Naive thymus-derived CD4-positive, alpha-beta T cell (primary cell): Measurements from ENCODE around the gene UBE2L6. TPM values are rescaled to one million over a fixed set of nuclear protein-coding genes. Genes with fewer than 3 reads are reported as not detected.

Experiments used
- ATAC-seq: fragments of 150-1000 bp; cut with Tn5 transposase; 2 replicates; pipeline ENCODE4 v1.10.0; 2021; ENCODE audit warnings: mild to moderate bottlenecking, moderate library complexity
- CTCF ChIA-PET: fragments of 350-600 bp; sonication (Branson Sonifier 250); formaldehyde crosslinking; loops from one replicate; lab custom pipeline; 2021; ENCODE audit warnings: antibody characterized with exemption; lab: Charles Lee
- POLR2A ChIA-PET: fragments of 350-600 bp; sonication (Branson Sonifier 250); formaldehyde crosslinking; loops from one replicate; lab custom pipeline; 2021; ENCODE audit warnings: antibody characterized with exemption, inconsistent platforms; lab: Charles Lee
- DNase-seq, 9 donors: peaks; one replicate each; pipeline versions ENCODE4 v3.0.0 to v3.0.0-alpha.2; 2020 to 2022; ENCODE audit warnings: mixed read lengths in 1 of 9
- H3K27ac ChIP-seq: one replicate; pipeline ENCODE4 v1.7.0; 2013; ENCODE audit warnings: mild to moderate bottlenecking, low read depth, low read length, moderate library complexity
- H3K27me3 ChIP-seq, 2 donors: one replicate each; pipeline ENCODE4 v1.7.0; 2013; ENCODE audit warnings: low read length in 2 of 2, mild to moderate bottlenecking in 2 of 2, moderate library complexity in 2 of 2; ENCODE audit not compliant: control insufficient read depth in 2 of 2, insufficient read depth in 2 of 2
- H3K36me3 ChIP-seq, 3 experiments: 1 replicate in 2 of 3; 2 replicates in 1 of 3; pipeline ENCODE4 v1.7.0; 2013; ENCODE audit warnings: low read length in 3 of 3, mild to moderate bottlenecking in 3 of 3, moderate library complexity in 1 of 3; ENCODE audit not compliant: insufficient read depth in 3 of 3, control insufficient read depth in 2 of 3
- H3K4me1 ChIP-seq, 2 donors: one replicate each; pipeline ENCODE4 v1.7.0; 2013; ENCODE audit warnings: low read length in 2 of 2, mild to moderate bottlenecking in 2 of 2, moderate library complexity in 1 of 2; ENCODE audit not compliant: control insufficient read depth in 2 of 2, insufficient read depth in 2 of 2
- H3K4me3 ChIP-seq: 2 replicates; pipeline ENCODE4 v1.7.0; 2013; ENCODE audit warnings: mild to moderate bottlenecking, low read length
- H3K9me3 ChIP-seq, 3 experiments: 1 replicate in 2 of 3; 2 replicates in 1 of 3; pipeline ENCODE4 v1.7.0; 2013; ENCODE audit warnings: low read length in 3 of 3; ENCODE audit not compliant: control insufficient read depth in 2 of 3
- H3K27ac Mint-ChIP-seq, 9 donors: one replicate each; pipeline ENCODE4 v1.8.0; 2020 to 2022; ENCODE audit warnings: mixed read lengths in 9 of 9, mild to moderate bottlenecking in 8 of 9, moderate library complexity in 5 of 9, inconsistent platforms in 2 of 9
- H3K27me3 Mint-ChIP-seq, 5 donors: one replicate each; pipeline ENCODE4 v1.8.0; 2021 to 2022; ENCODE audit warnings: mixed read lengths in 5 of 5, mild to moderate bottlenecking in 1 of 5
- H3K36me3 Mint-ChIP-seq, 5 donors: one replicate each; pipeline ENCODE4 v1.8.0; 2020 to 2022; ENCODE audit warnings: mixed read lengths in 5 of 5, mild to moderate bottlenecking in 3 of 5, inconsistent platforms in 1 of 5
- H3K4me1 Mint-ChIP-seq, 7 donors: one replicate each; pipeline ENCODE4 v1.8.0; 2020 to 2022; ENCODE audit warnings: mixed read lengths in 7 of 7, mild to moderate bottlenecking in 3 of 7, inconsistent platforms in 1 of 7
- H3K4me3 Mint-ChIP-seq, 10 donors: one replicate each; pipeline ENCODE4 v1.8.0; 2020 to 2022; ENCODE audit warnings: mild to moderate bottlenecking in 10 of 10, mixed read lengths in 10 of 10, moderate library complexity in 6 of 10, inconsistent platforms in 2 of 10
- H3K9me3 Mint-ChIP-seq, 11 donors: one replicate each; pipeline ENCODE4 v1.8.0; 2020 to 2022; ENCODE audit warnings: mixed read lengths in 11 of 11, mild to moderate bottlenecking in 4 of 11, inconsistent platforms in 1 of 11, moderate library complexity in 1 of 11
- intact Hi-C, 2 donors: fragments of 100-400 bp; cut with micrococcal nuclease; formaldehyde crosslinking; loops; one replicate each; pipeline ENCODE4 v1.15.1; 2023
- polyA plus RNA-seq, 2 donors: library from polyadenylated mRNA; unstranded; fragments of 300-500 nt; fragmentation: Illumina TruSeq; gene quantifications; one replicate each; pipeline ENCODE4 v1.2.3, GENCODE V29; 2021
- total RNA-seq, 6 experiments: library from RNA in 5 of 6; stranded (reverse) in 5 of 6; gene quantifications; 1 replicate in 5 of 6; 2 replicates in 1 of 6; pipeline ENCODE4 v1.2.3 and lab custom pipeline; 2021 to 2026

UBE2L6 gene
- total and polyA plus RNA-seq, 7 experiments from 2014 or later, result 51.1 to 326 (median 73.9) TPM

DNA sequence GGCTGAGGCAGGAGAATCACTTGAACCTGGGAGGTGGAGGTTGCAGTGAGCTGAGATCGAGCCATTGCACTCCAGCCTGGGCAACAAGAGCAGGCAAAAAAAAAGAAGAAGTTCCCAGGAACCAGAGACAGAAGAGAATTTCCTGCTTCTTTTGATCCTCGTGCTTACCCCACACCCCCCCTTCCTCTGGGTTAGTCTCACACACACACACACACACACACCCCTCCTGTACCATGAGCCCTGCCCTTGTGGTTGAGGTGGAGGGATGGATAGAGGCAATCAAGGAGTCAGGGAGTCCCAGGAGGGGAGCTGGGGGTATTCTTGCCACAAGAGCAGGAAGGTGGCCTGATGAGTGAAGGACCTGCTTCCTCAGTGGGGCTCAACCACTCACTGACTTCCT is 4.1 kb upstream of the UBE2L6 start:
- H3K27me3 ChIP-seq, result no peaks in the 10 kb centered on the region
- H3K4me1 ChIP-seq, result peaks cover 0 to 13% of the 10 kb centered on the region in 2 donors
- Mint-ChIP-seq H3K4me1 (peaks cover 5 to 30% (median 20%) of the 10 kb centered on the region in 7 donors), H3K27me3 (peaks cover 0 to 14% (median 5%) of the 10 kb centered on the region in 5 donors), H3K36me3 (peaks cover 0 to 3% (median 0%) of the 10 kb centered on the region in 5 donors), H3K9me3 (no peaks in the 10 kb centered on the region), H3K27ac (peak overlapping the region in 2 of 9 donors; percentile 26 to 59), H3K4me3 (no peak overlapping the region)
- H3K4me3 ChIP-seq, result no peak overlapping the region
- ChIA-PET CTCF (interaction anchor here (0.8 to 6.3 kb wide), 5 partner anchors 69 to 227 kb away, joined by 3 to 86 read pairs (median 4); no protein-coding TSS in a partner anchor), POLR2A (no interaction called here)
- no peaks in the 10 kb centered on the region for H3K9me3 ChIP-seq
- H3K36me3 ChIP-seq, result peaks cover 0 to 10% (median 0%) of the 10 kb centered on the region in 3 experiments
- no peak overlapping the region for H3K27ac ChIP-seq
- intact Hi-C loops, result no loop called here
- DNase-seq (peak in 1 of 9 donors; percentile 15), ATAC-seq (no peak)

- H3K36me3 Mint-ChIP-seq, result peaks cover 4 to 17% (median 5%) of the 10 kb centered on the region in 5 donors
- peak overlapping the region; percentile 90 to 99 (median 98) for H3K27ac Mint-ChIP-seq
- intact Hi-C loops, result loop anchor here (1.0 to 10.0 kb wide), 15 partner anchors 37 to 1576 kb away; partner anchors contain the start of genes CLP1 (in 1 of the 2), FAM111A (in 1 of the 2), MED19 (in 1 of the 2) and SELENOH (in 1 of the 2)
- ATAC-seq (peak; percentile 8), DNase-seq (peak; percentile 77 to 93 (median 88))
- H3K27ac ChIP-seq, result peak overlapping the region; percentile 97
- ChIA-PET CTCF (interaction anchor here (0.7 to 6.3 kb wide), 21 partner anchors 10 to 957 kb away, joined by 3 to 86 read pairs (median 4); no protein-coding TSS in a partner anchor), POLR2A (interaction anchor here (0.7 to 1.9 kb wide), 11 partner anchors 14 to 233 kb away, joined by 3 to 13 read pairs (median 4); partner anchors contain the start of genes SELENOH, SLC43A1 and TIMM10)
- H3K4me1 Mint-ChIP-seq, result peaks cover 30 to 60% (median 46%) of the 10 kb centered on the region in 7 donors
- peaks cover 0 to 10% (median 0%) of the 10 kb centered on the region in 3 experiments for H3K36me3 ChIP-seq
- peak overlapping the region; percentile 99 for H3K4me3 ChIP-seq
- H3K4me3 Mint-ChIP-seq, result peak overlapping the region; percentile 92 to 100 (median 99)
- H3K27me3 Mint-ChIP-seq, result peaks cover 0 to under 1% (median 0%) of the 10 kb centered on the region in 5 donors
- H3K9me3 Mint-ChIP-seq, result no peaks in the 10 kb centered on the region
- H3K9me3 ChIP-seq, result no peaks in the 10 kb centered on the region
- no peaks in the 10 kb centered on the region for H3K27me3 ChIP-seq
- peaks cover 9 to 17% of the 10 kb centered on the region in 2 donors for H3K4me1 ChIP-seq
Observed at GRCh38 chr11:57568330-57568766, 876 bp upstream of the UBE2L6 start.

- Mint-ChIP-seq H3K4me1 (peaks cover 44 to 69% (median 53%) of the 10 kb centered on the region in 7 donors), H3K27me3 (no peaks in the 10 kb centered on the region), H3K36me3 (peaks cover 4 to 19% (median 5%) of the 10 kb centered on the region in 5 donors), H3K27ac (peak overlapping the region; percentile 83 to 100 (median 97)), H3K4me3 (peak overlapping the region; percentile 88 to 99 (median 97)), H3K9me3 (no peaks in the 10 kb centered on the region)
- POLR2A ChIA-PET, result interaction anchor here (0.7 to 1.9 kb wide), 8 partner anchors 12 to 145 kb away, joined by 3 to 13 read pairs (median 4); partner anchors contain the start of genes MED19, TIMM10 and TMX2
- H3K36me3 ChIP-seq, result peaks cover 0 to 19% (median 0%) of the 10 kb centered on the region in 3 experiments
- H3K27me3 ChIP-seq, result no peaks in the 10 kb centered on the region
- no peaks in the 10 kb centered on the region for H3K9me3 ChIP-seq
- DNase-seq (peak in 8 of 9 donors; percentile 10 to 53 (median 38)), ATAC-seq (no peak)
- CTCF ChIA-PET, result interaction anchor here (1.0 to 6.3 kb wide), 12 partner anchors 9 to 959 kb away, joined by 3 to 86 read pairs (median 6); no protein-coding TSS in a partner anchor
- H3K27ac ChIP-seq, result peak overlapping the region; percentile 97
- peaks cover 9 to 17% of the 10 kb centered on the region in 2 donors for H3K4me1 ChIP-seq
- intact Hi-C loops, result loop anchor here (1.0 to 10.0 kb wide), 11 partner anchors 36 to 1578 kb away; partner anchors contain the start of genes CLP1 (in 1 of the 2), FAM111A (in 1 of the 2), MED19 (in 1 of the 2) and SELENOH (in 1 of the 2)
- peak overlapping the region; percentile 99 for H3K4me3 ChIP-seq
Observed at GRCh38 chr11:57566905-57567514, 462 bp downstream of the UBE2L6 start.

- POLR2A ChIA-PET, result interaction anchor here (0.6 to 1.2 kb wide), 2 partner anchors 146 to 1002 kb away, joined by 4 to 5 read pairs; partner anchors contain the start of genes MED19 and TMX2
- ATAC-seq, result peak; percentile 40
- H3K4me1 Mint-ChIP-seq, result peaks cover 44 to 69% (median 53%) of the 10 kb centered on the region in 7 donors
Observed at GRCh38 chr11:57566005-57566904, 1.2 kb downstream of the UBE2L6 start.

GRCh38 chr11:57562596-57562995 is 4.9 kb downstream of the UBE2L6 start:
- H3K27ac Mint-ChIP-seq, result peak overlapping the region in 8 of 9 donors; percentile 43 to 97 (median 58)
- H3K4me3 ChIP-seq, result no peak overlapping the region
- intact Hi-C loops, result loop anchor here in 1 of 2 donors (10.0 kb wide), 2 partner anchors 238 to 1582 kb away; partner anchors contain the start of genes FAM111A and TNKS1BP1
- no peaks in the 10 kb centered on the region for H3K9me3 ChIP-seq
- CTCF ChIA-PET, result interaction anchor here (0.7 to 1.3 kb wide), 2 partner anchors 11 to 77 kb away, joined by 3 to 4 read pairs; no protein-coding TSS in a partner anchor
- peaks cover 45 to 62% (median 52%) of the 10 kb centered on the region in 7 donors for H3K4me1 Mint-ChIP-seq
- H3K27me3 Mint-ChIP-seq, result no peaks in the 10 kb centered on the region
- peak overlapping the region; percentile 20 for H3K27ac ChIP-seq
- ATAC-seq (no peak), DNase-seq (no peak)
- H3K36me3 ChIP-seq, result peaks cover 11 to 50% (median 16%) of the 10 kb centered on the region in 3 experiments
- POLR2A ChIA-PET, result interaction anchor here (1.0 kb wide), 1 partner anchor 16 kb away, joined by 3 read pairs; no protein-coding TSS in a partner anchor
- H3K4me3 Mint-ChIP-seq, result peak overlapping the region in 7 of 10 donors; percentile 7 to 60 (median 13)
- peaks cover 10 to 28% (median 13%) of the 10 kb centered on the region in 5 donors for H3K36me3 Mint-ChIP-seq
- H3K4me1 ChIP-seq, result peaks cover 9 to 11% of the 10 kb centered on the region in 2 donors
- H3K9me3 Mint-ChIP-seq, result no peaks in the 10 kb centered on the region
- H3K27me3 ChIP-seq, result no peaks in the 10 kb centered on the region

More at GRCh38 chr11:57566005-57566904, 1.2 kb downstream of the UBE2L6 start:
- intact Hi-C loops, result loop anchor here (1.0 to 10.0 kb wide), 8 partner anchors 35 to 1579 kb away; partner anchors contain the start of genes FAM111A (in 1 of the 2), MED19 (in 1 of the 2), SELENOH (in 1 of the 2) and TMX2 (in 1 of the 2)
- no peaks in the 10 kb centered on the region for H3K9me3 ChIP-seq
- peak overlapping the region; percentile 83 to 100 (median 97) for H3K27ac Mint-ChIP-seq
- peaks cover 9 to 17% of the 10 kb centered on the region in 2 donors for H3K4me1 ChIP-seq
- peak overlapping the region; percentile 97 for H3K27ac ChIP-seq
- no peaks in the 10 kb centered on the region for H3K27me3 Mint-ChIP-seq
- no peaks in the 10 kb centered on the region for H3K27me3 ChIP-seq
- H3K36me3 ChIP-seq, result peaks cover 0 to 23% (median 0%) of the 10 kb centered on the region in 3 experiments
- H3K36me3 Mint-ChIP-seq, result peaks cover 4 to 20% (median 5%) of the 10 kb centered on the region in 5 donors
- H3K4me3 ChIP-seq, result peak overlapping the region; percentile 99
- CTCF ChIA-PET, result interaction anchor here (0.6 to 6.3 kb wide), 3 partner anchors 75 to 80 kb away, joined by 6 to 86 read pairs (median 6); no protein-coding TSS in a partner anchor
- H3K4me3 Mint-ChIP-seq, result peak overlapping the region; percentile 88 to 99 (median 97)
- H3K9me3 Mint-ChIP-seq, result no peaks in the 10 kb centered on the region
- peak in 7 of 9 donors; percentile 29 to 54 (median 42) for DNase-seq
